GM21360 (cell line): ENCODE measurements around the gene F10.

Source experiments
- ATAC-seq: cut with Tn5 transposase; IDR thresholded peaks from one replicate; pipeline ENCODE4 v1.9.1; 2021; ENCODE audit warnings: mild to moderate bottlenecking, moderate library complexity; ENCODE audit not compliant: unreplicated experiment

The F10 gene

GRCh38 chr13:113129921-113130750 lies 7.5 kb downstream of the F10 start:
- ATAC-seq, result no peak

GRCh38 chr13:113135281-113135760 lies 12.7 kb downstream of the F10 start:
- no peak for ATAC-seq

DNA sequence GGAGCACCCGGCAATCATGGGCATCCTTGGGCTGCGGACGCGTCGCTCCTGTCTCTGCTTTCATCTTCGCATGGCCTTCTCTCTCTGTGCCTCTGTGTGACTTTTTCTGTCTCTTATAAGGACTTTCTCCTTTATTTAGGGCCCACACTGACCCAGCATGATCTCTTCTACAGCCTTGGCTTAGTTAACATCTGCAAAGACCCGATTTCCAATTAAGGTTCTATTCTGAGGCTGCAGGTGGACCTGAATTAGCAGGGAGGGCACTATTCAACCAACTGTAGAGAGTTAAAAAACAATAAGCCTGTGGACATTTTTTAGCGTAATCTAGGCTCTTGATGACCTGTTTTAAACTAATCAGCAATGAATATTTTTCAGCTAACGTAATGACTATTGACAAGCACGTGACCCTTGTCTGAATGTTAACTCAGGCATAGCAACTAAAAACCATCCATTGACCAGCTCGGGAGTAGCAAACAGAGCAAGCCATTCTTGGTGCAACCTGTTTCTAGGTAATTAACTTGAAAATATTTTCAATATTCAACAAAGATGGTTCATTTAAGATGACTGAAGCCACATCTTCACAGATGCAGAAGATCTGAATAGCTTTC lies 15.2 kb downstream of the F10 start:
- no peak for ATAC-seq

DNA sequence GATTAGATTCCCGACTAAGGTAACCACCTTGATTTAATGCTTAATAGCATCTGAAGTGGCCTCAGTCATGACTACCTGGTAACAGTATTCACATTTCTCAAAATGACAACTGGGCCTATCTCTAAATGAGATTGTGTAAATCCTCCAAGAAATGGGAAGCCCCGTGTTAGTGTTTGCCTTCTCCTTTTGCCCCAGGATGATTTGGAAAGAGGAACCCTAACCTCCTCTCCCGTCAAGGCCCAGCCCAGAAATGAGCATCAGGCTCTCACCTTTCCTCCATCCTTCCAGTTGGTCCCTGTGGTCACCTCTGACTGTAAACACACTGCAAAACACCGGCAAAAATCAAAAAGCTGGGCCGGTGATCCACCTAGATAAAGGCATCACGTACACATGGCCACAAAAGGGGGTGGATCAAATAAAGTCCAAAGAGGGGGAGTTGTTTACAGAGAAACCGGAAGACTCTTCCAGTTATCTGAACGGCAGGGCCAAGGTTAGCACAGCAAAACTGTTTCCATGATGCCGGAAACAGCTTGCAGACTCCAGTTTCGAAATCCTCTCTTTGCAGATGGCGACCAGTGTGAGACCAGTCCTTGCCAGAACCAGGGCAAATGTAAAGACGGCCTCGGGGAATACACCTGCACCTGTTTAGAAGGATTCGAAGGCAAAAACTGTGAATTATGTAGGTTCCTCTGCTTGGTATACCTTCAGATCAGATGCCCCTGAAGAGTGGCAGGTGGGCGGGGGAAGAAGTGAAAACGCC lies 16.4 kb downstream of the F10 start:
- ATAC-seq, result no peak

- ATAC-seq, result no peak
Measured at GRCh38 chr13:113139577-113139976, 17.0 kb downstream of the F10 start.

- ATAC-seq, result no peak
Measured at GRCh38 chr13:113140677-113141600, 18.3 kb downstream of the F10 start.

DNA sequence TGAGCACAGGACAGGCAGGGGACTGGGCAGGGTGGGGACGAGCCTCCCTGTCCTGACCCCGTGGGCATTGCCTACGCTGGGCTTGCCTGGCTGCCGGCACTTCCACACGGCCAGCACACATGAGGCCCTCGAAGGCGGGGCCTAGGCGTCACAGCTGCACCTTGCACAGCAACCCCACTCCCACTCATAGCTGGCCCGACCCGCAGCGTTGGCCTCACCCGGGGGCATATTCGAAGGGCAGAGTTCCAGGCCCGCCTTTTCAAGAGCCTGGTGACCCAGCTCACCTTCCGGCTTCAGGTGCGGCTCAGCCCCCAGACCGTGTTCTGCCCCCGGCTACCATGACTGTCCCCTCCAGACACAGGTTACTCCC lies 19.0 kb downstream of the F10 start:
- ATAC-seq, result no peak

DNA sequence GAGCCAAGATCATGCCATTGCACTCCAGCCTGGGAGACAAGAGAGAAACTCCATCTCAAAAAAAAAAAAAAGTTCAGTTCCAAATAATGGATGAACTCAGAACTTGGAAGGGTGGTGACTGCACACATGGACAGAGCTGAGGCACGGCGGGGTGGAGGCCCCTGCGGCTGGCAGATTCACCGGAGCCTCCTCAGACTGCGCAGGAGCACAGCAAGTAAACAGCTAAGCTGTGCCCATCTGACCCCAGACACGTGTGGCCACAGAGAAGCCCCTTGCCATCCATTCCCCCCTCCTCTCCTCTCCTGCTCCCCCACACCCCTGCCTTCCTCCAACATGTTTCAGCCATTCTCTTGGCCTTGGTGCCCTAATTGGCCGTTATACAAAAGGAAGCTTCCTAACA lies 20.3 kb downstream of the F10 start:
- no peak for ATAC-seq

DNA sequence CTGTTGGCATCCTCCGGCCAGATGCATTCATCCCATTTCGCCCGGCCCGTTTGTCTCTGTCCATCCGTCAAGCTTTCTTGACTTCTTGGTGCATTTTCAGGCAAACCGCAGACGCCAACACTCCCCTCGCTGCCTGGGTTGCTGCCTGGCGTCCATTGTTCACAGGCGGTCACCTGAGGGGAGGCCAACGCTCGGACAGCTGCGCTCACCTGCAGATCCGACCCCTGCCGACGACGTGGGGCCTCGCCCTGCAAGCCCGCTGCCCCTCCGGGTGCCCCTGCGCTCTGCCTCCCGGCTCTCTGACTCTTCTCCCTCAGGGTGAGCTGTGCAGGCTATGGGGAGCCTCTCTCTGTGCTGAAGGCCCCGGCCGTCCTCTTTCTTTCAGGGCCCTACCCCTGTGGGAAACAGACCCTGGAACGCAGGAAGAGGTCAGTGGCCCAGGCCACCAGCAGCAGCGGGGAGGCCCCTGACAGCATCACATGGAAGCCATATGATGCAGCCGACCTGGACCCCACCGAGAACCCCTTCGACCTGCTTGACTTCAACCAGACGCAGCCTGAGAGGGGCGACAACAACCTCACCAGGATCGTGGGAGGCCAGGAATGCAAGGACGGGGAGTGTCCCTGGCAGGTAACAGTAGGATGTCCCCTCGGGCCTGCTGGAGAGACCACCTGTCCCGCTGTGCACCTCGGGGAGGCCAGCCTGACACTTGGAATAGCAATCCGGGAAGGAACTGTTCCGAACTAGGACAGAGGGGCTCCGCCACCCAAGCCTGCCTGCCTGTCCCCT lies 21.1 kb downstream of the F10 start:
- ATAC-seq, result no peak

GRCh38 chr13:113144255-113144629 lies 21.6 kb downstream of the F10 start:
- ATAC-seq, result no peak

DNA sequence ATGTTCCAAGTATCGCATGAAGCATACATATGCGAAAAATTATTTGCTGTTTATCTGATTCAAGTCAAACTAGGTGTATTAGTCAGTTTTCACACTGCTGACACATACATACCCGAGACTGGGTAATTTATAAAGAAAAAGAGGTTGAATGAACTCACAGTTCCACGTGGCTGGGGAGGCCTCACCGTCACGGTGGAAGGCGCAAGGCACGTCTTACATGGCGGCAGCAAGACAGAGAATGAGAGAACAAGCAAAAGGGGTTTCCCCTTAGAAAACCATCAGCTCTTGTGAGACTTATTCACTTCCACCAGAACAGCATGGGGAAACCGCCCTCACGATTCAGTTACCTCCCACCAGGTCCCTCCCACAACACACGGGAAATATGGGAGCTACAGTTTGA lies 22.9 kb downstream of the F10 start:
- ATAC-seq, result no peak

GRCh38 chr13:113145911-113146598 lies 23.5 kb downstream of the F10 start:
- no peak for ATAC-seq

DNA sequence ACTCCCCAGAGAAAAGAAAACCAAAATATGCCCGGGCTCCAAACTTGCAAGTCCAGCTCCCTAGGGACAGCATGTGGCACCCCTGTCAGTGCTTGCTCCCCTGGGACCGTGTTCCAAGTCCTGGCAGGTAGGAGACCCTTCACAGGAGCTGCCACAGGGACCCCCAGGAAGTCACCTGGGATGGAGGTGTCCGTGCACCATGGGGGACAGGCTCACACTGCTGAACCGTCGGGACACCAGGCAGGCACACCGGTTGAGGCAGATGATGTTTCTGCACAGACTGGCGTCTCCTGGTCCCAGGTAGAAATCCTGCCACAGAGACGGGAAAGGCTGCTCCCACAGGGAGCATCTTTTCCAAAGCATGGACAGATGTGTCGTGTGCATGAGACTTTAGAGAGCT lies 24.2 kb downstream of the F10 start:
- ATAC-seq, result no peak

DNA sequence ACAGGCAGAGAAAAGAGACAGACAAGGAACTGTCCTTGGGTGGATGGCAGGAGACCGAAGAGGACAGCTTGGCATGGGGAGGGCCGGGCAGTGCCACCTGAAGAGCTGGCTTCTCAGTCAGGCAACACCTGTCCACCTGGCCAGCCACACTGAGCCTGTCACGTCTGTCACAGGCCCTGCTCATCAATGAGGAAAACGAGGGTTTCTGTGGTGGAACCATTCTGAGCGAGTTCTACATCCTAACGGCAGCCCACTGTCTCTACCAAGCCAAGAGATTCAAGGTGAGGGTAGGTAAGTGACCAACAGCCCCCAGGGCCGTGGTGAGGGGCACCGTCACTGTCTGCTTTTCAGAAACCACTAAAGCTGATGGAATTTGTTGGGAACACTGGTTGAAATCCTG lies 24.6 kb downstream of the F10 start:
- ATAC-seq, result no peak

- no peak for ATAC-seq
Measured at GRCh38 chr13:113148407-113148806, 25.8 kb downstream of the F10 start.

DNA sequence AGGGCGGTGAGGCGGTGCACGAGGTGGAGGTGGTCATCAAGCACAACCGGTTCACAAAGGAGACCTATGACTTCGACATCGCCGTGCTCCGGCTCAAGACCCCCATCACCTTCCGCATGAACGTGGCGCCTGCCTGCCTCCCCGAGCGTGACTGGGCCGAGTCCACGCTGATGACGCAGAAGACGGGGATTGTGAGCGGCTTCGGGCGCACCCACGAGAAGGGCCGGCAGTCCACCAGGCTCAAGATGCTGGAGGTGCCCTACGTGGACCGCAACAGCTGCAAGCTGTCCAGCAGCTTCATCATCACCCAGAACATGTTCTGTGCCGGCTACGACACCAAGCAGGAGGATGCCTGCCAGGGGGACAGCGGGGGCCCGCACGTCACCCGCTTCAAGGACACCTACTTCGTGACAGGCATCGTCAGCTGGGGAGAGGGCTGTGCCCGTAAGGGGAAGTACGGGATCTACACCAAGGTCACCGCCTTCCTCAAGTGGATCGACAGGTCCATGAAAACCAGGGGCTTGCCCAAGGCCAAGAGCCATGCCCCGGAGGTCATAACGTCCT lies 26.4 kb downstream of the F10 start:
- no peak for ATAC-seq

DNA sequence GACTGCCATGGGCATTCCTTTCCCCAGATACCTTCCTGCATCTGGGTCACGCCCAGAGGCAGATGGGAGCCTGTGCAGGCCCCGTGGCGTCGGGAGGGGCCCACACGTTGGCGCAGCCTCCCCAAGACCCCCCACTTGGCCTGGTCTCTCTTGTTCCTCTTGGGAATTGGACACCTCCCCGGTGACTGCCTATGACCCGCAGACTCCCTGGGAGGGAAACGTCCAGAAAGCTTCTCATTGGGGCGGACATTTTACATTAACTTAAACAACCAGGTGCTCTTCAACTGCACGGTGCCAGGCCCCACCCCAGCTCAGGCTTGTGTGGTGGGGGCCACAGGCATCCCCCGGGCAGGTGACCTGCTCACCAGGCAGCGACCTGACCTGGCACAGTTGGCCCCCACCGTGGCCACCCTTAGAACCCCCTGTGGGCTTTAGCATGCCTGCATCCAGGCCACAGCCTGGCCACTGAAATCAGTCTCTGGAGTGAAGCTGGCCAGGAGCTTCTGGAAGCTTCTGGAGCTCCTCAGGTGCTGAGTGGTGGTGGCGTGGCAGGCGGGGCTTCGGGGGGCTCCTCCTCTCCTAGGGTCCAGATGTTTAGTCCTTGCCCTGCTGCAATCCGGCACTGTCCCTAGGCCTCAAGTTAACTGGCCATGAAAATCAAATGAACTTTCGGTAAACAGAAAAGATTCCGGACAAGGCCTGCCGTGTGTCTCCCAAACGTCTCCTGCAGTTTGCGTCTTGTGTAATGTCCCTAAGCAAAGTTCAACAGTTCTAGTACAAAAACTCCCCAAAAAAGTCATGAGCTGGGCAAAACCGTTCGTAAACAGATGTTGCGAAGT lies 27.3 kb downstream of the F10 start:
- ATAC-seq, result no peak
